ENCODE results near the gene PCGF2. TPM values are rescaled to one million over a fixed set of nuclear protein-coding genes. Genes with fewer than 3 reads are reported as not detected.

PCGF2 gene
- polyA plus RNA-seq, 3 donors = 0.60 TPM; not detected in 2

DNA sequence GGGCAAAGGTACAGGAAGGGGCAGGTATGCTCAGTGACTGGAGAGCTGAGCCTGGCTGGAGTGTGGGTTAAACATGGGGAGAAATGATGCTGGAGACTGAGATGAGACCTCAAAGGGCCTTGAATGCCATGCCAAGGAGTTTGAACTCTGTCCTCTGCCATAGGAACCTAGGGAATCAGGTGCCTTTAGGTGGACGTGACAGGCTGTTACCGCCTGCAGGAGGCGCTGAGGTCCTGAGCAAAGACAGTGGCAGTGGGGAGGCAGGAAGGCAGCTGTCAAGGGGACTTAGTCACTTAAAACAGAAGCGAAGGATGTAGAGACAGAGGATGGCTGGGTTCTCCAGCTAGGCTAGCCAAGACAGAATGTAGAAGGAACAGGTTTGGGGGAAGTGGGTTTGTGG is 13.5 kb upstream of the PCGF2 start:
- no peak overlapping the region for H3K9ac ChIP-seq (ENCODE audit: insufficient read depth, low read length, poor library complexity, severe bottlenecking)
- no peaks in the 10 kb centered on the region for H3K27me3 Mint-ChIP-seq (ENCODE audit: low read depth in 3 of 3)
- H3K4me2 ChIP-seq (replicated peaks; ENCODE audit: extremely low read depth, low read length, poor library complexity, severe bottlenecking) = no peak overlapping the region
- peaks cover 64% of the 10 kb centered on the region for H4K20me1 ChIP-seq (ENCODE audit: insufficient read depth, low read length)
- no peaks in the 10 kb centered on the region for H3K4me1 Mint-ChIP-seq
- TF ChIP-seq, protein P1, sequence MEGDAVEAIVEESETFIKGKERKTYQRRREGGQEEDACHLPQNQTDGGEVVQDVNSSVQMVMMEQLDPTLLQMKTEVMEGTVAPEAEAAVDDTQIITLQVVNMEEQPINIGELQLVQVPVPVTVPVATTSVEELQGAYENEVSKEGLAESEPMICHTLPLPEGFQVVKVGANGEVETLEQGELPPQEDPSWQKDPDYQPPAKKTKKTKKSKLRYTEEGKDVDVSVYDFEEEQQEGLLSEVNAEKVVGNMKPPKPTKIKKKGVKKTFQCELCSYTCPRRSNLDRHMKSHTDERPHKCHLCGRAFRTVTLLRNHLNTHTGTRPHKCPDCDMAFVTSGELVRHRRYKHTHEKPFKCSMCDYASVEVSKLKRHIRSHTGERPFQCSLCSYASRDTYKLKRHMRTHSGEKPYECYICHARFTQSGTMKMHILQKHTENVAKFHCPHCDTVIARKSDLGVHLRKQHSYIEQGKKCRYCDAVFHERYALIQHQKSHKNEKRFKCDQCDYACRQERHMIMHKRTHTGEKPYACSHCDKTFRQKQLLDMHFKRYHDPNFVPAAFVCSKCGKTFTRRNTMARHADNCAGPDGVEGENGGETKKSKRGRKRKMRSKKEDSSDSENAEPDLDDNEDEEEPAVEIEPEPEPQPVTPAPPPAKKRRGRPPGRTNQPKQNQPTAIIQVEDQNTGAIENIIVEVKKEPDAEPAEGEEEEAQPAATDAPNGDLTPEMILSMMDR (IDR thresholded peaks at IDR 0.05) = no peak
- no peak overlapping the region for H2AFZ ChIP-seq (ENCODE audit: insufficient read depth, low read depth, low read length, poor library complexity, severe bottlenecking)
- intact Hi-C loops (cut with micrococcal nuclease) = no loop called here
- H3K9me3 Mint-ChIP-seq = no peaks in the 10 kb centered on the region
- WGBS (ENCODE audit: insufficient coverage) = 93% methylated on average over 4 of the region's 4 CpGs
- H3K4me1 ChIP-seq (ENCODE audit: control insufficient read depth in 1 of 2, insufficient read depth in 2 of 2, low read length in 2 of 2) = no peaks in the 10 kb centered on the region
- H3K27ac ChIP-seq (ENCODE audit: low read depth in 1 of 2, low read length in 2 of 2) = no peak overlapping the region
- H3K4me3 Mint-ChIP-seq = no peak overlapping the region
- no peak for DNase-seq
- H3K27me3 ChIP-seq (ENCODE audit: control insufficient read depth in 2 of 2, insufficient read depth in 2 of 2, low read length in 2 of 2) = no peaks in the 10 kb centered on the region
- peak overlapping the region in 2 of 7 donors; percentile 4 to 55 for H3K27ac Mint-ChIP-seq
- peaks cover 6% of the 10 kb centered on the region for H3K79me2 ChIP-seq (ENCODE audit: insufficient read depth, low read length)
- H3K36me3 Mint-ChIP-seq = peaks cover 85 to 98% of the 10 kb centered on the region in 2 donors
- H3K4me3 ChIP-seq (replicated peaks in 1 of 3; ENCODE audit: low read depth in 2 of 3, low read length in 3 of 3) = no peak overlapping the region
- H3K36me3 ChIP-seq (replicated peaks in 1 of 2; ENCODE audit: control insufficient read depth in 1 of 2, insufficient read depth in 2 of 2, low read length in 2 of 2) = peaks cover 89 to 98% of the 10 kb centered on the region in 2 donors
- H3K9me3 ChIP-seq (replicated peaks in 1 of 2; ENCODE audit: control insufficient read depth in 1 of 2, insufficient read depth in 1 of 2, low read length in 2 of 2) = no peaks in the 10 kb centered on the region

DNA sequence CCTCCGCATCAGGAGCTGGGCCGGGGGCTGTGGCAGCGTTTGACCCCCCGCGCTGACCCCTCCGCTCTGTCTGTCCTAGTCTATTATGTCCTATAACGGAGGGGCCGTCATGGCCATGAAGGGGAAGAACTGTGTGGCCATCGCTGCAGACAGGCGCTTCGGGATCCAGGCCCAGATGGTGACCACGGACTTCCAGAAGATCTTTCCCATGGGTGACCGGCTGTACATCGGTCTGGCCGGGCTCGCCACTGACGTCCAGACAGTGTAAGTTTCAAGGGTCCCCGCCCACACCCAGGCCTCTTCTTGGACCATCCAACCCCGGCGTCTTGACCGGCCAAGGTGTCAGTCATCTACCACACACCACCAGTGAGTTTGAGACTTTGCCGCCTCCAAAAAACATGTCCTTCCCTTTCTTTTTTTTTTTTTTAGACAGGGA is 5.0 kb upstream of the PCGF2 start:
- intact Hi-C loops (cut with micrococcal nuclease) = loop anchor here (5.0 to 10.0 kb wide), 2 partner anchors 52 to 76 kb away; no protein-coding TSS in a partner anchor
- peak overlapping the region; percentile 97 to 98 for H3K27ac ChIP-seq (ENCODE audit: low read depth in 1 of 2, low read length in 2 of 2)
- H3K9me3 ChIP-seq (replicated peaks in 1 of 2; ENCODE audit: control insufficient read depth in 1 of 2, insufficient read depth in 1 of 2, low read length in 2 of 2) = no peaks in the 10 kb centered on the region
- H4K20me1 ChIP-seq (ENCODE audit: insufficient read depth, low read length) = peaks cover 34% of the 10 kb centered on the region
- peak overlapping the region; percentile 96 to 99 (median 98) for H3K4me3 ChIP-seq (replicated peaks in 1 of 3; ENCODE audit: low read depth in 2 of 3, low read length in 3 of 3)
- Mint-ChIP-seq H3K36me3 (peaks cover 28 to 44% of the 10 kb centered on the region in 2 donors), H3K4me1 (peaks cover 47% of the 10 kb centered on the region), H3K27me3 (ENCODE audit: low read depth in 3 of 3) (peaks cover 21 to 32% (median 28%) of the 10 kb centered on the region in 3 donors), H3K4me3 (peak overlapping the region; percentile 94 to 100), H3K9me3 (peaks cover 0 to 11% (median 0%) of the 10 kb centered on the region in 7 donors), H3K27ac (peak overlapping the region; percentile 96 to 100 (median 99))
- peaks cover 43% of the 10 kb centered on the region for H3K79me2 ChIP-seq (ENCODE audit: insufficient read depth, low read length)
- H2AFZ ChIP-seq (ENCODE audit: insufficient read depth, low read depth, low read length, poor library complexity, severe bottlenecking) = peak overlapping the region; percentile 85
- H3K36me3 ChIP-seq (replicated peaks in 1 of 2; ENCODE audit: control insufficient read depth in 1 of 2, insufficient read depth in 2 of 2, low read length in 2 of 2) = peaks cover 34 to 36% of the 10 kb centered on the region in 2 donors
- peak overlapping the region; percentile 95 for H3K9ac ChIP-seq (ENCODE audit: insufficient read depth, low read length, poor library complexity, severe bottlenecking)
- peak overlapping the region; percentile 94 for H3K4me2 ChIP-seq (replicated peaks; ENCODE audit: extremely low read depth, low read length, poor library complexity, severe bottlenecking)
- TF ChIP-seq, protein P1 (IDR thresholded peaks at IDR 0.05) = no peak
- H3K27me3 ChIP-seq (ENCODE audit: control insufficient read depth in 2 of 2, insufficient read depth in 2 of 2, low read length in 2 of 2) = peaks cover 7 to 30% of the 10 kb centered on the region in 2 donors
- no peak for DNase-seq
- H3K4me1 ChIP-seq (ENCODE audit: control insufficient read depth in 1 of 2, insufficient read depth in 2 of 2, low read length in 2 of 2) = peaks cover 49 to 55% of the 10 kb centered on the region in 2 donors
- 11% methylated on average over 22 of the region's 22 CpGs for WGBS (ENCODE audit: insufficient coverage)
